Ovary (tissue), 3 donors: ENCODE results near the gene KRTAP5-5.

Experiments used
- CTCF ChIP-seq, 3 donors: fragments of 450-650 bp in 2 of 3; fragments of 200-600 bp in 1 of 3; IDR thresholded peaks; one replicate each; pipeline versions ENCODE4 v1.5.1 to v1.8.0; 2016 to 2022; ENCODE audit warnings: antibody characterized with exemption in 3 of 3, mild to moderate bottlenecking in 1 of 3
- EP300 ChIP-seq: sonication (generic); formaldehyde crosslinking; IDR thresholded peaks from one replicate; pipeline ENCODE4 v1.6.1; 2017; ENCODE audit warnings: antibody characterized with exemption
- donor health status: DM: no; HTN: no; CAD: no.

GRCh38 chr11:1652442-1652770 lies 22.8 kb downstream of the KRTAP5-5 start:
- TF ChIP-seq CTCF (IDR thresholded peaks at IDR 0.05) (no peak), EP300 (no peak)
